GM21723 (cell line): ENCODE data around the gene OXGR1.
A peak's percentile ranks its signal among the peaks of the same experiment; 100 is the strongest.
"Not testable (repeated sequence)": the region's sequence is repeated elsewhere in the genome, so short reads cannot be mapped to it uniquely, and the experiment has no call there.

Source experiments
- ATAC-seq: cut with Tn5 transposase; IDR thresholded peaks from one replicate; pipeline ENCODE4 v1.9.1; 2021; ENCODE audit warnings: mild to moderate bottlenecking, moderate library complexity; ENCODE audit not compliant: unreplicated experiment

The OXGR1 gene

DNA sequence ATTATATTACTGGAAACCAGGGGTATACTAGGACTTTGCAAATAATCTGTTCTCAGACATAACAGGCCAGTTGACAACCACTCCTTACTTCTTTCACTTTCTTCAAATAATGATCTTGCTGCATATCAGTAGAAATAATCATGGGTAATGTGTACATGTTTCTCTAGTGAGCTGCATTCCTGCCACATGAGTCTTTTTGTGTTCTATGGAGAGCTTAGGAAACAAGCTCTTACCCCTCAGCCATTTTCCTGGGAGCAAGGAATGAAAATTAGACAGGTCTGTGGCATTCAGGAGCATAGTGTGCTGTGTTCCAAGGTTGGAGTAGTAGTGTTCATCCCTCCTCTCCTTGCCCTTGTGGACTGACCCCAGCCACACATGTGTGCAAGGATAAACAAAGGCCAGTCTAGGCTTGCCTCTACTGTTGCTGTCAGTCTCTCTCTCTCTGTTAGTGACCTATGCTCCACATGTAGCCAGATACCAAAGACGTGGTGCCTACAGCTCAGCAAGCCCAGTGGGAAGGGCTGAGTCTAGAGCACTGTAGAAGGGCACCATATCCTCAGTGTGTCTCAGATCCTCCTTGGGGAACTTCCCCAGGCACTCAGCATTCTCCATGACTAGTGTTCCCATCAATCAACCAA, 11.5 kb upstream of the OXGR1 start:
- no peak for ATAC-seq

DNA sequence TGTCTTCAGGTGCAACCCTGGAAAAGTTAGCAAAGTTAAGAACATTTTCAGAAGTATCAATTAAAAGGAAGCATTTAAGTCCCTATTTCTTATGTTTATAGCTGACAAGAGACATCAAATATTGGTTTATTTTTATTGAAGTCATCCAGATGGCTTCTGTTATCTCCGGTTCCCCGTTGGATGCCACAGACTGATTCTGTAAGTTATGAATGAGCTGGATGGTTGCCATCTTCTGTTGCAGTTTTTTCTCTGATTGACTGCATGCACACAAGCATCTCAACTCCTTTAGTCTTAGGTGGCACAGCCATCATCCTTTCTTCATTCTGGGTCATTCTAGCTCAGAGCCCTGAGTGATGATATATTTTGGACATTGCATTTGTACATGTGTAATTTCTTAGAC, 10.6 kb upstream of the OXGR1 start:
- no peak for ATAC-seq

DNA sequence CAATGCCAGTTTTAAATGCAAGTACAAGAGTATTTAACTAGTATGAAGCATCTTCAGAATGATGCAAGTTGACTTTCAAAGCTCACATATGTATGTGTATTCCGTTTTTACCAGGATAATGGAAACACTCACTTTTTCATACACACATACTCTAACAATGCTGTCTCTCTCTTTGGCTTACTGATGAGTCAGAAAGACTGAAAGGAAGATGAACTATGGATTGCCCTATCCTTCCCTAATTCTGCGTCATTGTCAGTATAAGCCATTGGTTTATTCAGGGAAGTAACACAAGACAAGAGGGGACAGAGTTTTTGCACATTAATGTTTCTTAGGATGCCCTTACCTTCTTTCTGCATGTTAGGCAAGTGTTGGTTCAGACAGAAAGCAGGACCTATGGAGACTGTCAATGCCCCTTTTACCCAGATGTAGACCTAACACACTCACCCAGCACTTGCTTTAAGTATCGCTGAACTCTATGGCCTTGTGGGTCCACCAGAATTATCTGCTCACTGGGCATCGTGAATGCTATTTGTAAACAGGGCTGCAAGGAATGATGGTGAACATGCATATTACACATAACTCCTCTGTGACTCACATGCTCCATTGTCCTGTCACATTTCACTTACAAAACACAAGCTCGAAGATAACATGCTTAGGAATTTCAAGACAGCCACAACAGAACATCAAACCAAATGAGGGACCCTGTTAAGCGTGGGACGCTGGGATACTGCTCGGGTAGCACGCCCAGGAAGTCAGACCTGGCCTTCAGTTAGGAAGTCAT, 10.0 kb upstream of the OXGR1 start:
- no peak for ATAC-seq

DNA sequence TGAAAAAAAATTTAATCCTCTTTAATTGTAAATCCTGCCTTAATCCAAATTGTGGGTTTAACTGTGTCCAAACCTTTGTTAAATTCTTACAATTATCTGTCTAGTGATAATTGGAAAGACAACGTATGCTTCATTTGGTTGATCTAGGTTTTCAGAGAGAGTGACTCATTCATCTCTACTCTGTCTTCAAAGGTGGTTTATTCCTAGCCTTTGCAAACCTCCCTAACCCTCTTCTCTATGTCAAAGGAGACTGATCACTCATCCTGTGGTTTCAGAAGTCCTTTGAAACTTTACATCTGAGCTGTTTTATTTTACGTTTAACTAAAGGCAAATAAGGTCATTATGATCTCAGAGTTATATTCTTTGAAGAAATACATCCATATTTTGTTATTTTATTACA, 8.8 kb upstream of the OXGR1 start:
- no peak for ATAC-seq

DNA sequence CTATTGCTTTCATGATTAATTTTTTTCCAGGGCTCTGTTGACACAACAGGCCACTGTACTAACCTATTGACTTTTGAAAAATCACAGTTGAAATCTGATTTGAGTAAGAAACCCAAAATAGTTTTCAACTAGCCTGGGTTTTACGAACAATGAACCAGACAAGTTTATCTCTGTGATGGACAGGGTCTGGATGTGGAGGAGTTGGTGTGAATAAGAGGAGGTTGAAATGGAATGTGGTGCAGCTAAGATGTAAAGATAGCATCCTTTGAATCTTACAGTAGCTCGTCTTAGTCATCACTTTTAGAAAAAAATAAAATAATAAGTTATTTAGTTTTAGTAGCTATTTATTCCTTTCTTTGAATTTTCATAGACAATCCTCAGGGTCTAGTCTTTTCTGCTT, 8.3 kb upstream of the OXGR1 start:
- ATAC-seq = no peak

DNA sequence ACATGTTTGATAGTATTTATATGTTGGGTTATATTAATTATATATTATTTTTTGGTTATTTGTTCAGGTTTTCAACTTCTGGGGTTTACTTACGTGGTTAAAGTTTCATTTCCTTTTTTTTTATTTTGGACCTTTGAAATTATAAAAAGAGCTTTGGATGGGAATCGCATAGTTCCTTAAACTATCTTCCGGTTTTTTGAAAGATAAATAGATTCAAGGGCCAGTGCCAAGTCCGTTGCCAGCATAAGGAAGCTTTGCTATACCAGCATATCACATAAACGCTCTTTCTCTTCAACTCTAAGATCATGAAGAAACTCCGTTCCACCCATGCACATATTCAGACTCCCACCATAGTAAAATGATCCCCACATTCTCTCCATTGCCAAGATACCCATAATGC, 7.4 kb upstream of the OXGR1 start:
- ATAC-seq = no peak

DNA sequence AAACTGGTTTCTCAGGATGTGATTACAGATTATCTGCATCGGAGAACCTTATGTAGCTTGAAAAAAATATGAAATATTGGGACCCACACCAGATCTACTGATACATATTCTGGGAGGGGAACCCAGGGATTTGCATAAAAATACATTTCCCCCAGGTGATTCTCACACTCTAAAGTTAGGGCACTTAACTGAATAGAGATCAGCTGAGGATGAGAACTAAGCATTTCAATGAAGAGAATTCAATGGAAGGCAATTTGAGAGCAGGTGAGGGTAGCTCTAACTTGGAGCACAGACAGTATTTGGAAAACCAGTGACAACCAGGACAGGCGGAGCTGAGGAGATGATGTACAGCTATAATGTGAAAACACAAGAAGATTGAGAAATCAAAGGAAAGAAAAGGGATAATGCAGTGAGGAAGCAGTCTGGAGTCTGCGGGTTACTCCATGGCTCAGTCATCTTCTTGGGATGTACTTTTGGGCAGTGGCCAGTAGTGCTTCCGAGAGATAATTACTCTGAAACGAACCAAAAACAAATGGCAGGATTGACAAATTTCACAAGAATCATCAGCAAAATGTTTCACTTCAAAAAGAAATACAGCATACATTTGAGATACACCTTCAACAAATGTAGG, 6.1 kb upstream of the OXGR1 start:
- ATAC-seq = no peak

- no peak for ATAC-seq
Observed at GRCh38 chr13:96999091-96999490, 4.8 kb upstream of the OXGR1 start.

GRCh38 chr13:96998051-96998450, 3.8 kb upstream of the OXGR1 start:
- ATAC-seq = no peak

GRCh38 chr13:96996886-96997285, 2.6 kb upstream of the OXGR1 start:
- ATAC-seq = no peak

DNA sequence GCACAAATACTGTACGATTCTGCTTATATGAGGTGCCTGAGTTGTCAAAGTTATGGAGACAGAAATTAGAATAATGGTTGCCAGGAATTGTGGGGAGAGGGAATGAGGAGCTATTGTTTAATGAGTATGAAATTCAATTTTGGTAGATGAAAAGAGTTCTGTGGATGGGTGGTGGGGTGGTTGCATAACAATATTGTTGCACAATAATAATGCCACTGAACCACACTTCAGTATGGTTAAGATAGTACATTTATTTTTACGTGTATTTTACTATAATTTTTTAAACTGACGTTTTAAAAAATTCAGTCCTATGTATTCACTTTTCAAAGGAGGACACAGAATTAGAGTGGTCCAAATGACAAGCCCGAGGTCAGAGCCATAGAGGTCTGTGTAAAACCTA, 1.8 kb upstream of the OXGR1 start:
- no peak for ATAC-seq

GRCh38 chr13:96994858-96995243, 575 bp upstream of the OXGR1 start:
- no peak for ATAC-seq

DNA sequence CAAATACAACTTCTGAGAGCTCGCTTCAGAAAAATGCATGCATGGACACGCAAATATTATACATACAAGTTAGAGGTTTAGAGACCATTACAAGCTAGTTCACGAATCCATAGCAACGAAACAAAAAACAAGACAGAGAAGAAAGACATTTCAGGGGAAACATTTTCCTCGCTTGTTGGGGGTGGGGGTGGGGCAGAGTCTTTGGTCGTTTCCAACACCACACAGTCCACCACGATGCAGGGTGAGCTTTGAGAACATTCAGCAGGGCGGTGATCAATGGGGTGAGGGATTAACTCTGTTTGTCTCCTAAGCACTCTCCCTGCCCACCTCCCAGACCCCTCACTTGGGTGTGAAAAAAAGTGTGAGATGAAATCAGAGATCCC, 651 bp downstream of the OXGR1 start:
- no peak for ATAC-seq

DNA sequence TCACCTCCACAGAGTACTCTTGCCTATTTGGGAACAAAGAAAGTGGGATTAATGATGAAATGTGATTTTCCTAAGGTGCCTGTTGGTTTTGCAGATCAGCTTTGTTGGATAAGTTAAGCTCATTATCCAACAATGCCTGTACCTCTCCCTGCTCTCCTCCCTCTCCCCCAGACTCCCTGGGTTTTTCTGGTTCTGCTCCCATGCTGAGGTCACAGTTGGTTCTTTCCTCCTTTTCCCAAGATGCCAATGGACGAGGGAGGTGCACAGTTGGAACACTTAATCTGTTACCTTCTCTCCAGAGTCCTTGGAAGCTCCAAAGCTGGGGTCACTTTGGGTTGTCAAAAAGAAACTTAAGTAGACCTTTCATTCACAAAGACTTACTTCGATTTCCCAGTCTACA, 1.6 kb downstream of the OXGR1 start:
- no peak for ATAC-seq

- ATAC-seq = no peak
Observed at GRCh38 chr13:96991072-96991471, 3.2 kb downstream of the OXGR1 start.

GRCh38 chr13:96988441-96988840, 5.8 kb downstream of the OXGR1 start:
- ATAC-seq = no peak

GRCh38 chr13:96984051-96984508, 10.2 kb downstream of the OXGR1 start:
- ATAC-seq = peak; percentile 98

DNA sequence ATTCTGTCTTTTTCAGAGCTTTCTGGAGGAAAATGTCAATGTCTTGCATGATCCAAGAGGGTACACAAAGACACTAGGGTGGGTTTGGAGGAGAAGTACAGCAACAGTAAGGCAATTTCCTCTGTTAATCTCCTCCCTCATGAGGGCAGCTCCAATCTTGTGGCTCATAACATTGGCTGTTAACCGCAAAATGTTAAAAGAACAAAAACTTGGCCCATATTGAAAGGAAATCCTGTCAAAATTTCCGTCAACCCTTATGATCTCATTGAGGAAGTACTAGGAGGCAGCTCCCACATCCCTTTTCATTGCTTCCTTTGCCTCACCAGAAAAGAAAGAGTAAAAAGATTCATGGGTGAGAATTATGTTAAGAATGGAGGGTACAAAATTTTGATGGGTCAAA, 11.6 kb downstream of the OXGR1 start:
- no peak for ATAC-seq

- ATAC-seq = not testable (repeated sequence)
Observed at GRCh38 chr13:96979861-96980260, 14.4 kb downstream of the OXGR1 start.

GRCh38 chr13:96968027-96968426, 26.2 kb downstream of the OXGR1 start:
- no peak for ATAC-seq

DNA sequence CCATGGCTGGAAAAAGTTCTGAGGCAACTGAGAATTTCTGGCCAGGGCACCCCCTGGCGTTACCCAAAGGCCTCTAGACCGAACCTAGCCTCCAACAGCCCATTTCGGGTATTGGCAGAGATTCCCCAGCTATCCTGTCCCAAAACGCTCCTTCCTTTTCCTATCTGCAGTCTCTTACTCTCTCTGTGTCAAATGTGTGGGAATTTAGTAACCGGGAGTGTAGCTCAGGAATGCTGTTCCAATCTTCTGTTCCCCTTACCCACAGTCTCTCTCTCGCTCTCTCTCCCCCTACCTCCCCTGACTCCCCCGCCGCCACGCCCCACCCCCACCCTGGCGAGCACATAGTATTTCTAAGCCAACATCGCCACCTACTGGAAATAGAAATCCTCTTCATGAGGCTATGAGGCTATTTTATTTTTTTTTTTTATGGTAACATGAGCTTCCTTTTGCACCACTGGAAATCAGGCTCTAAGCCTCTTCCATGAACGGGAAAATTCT, 27.0 kb downstream of the OXGR1 start:
- ATAC-seq = no peak
